Neural progenitor cell (in vitro differentiated cells): ENCODE results near the gene CTNNA3. TPM values are rescaled to one million over a fixed set of nuclear protein-coding genes. Genes with fewer than 3 reads are reported as not detected.

Experiments used
- DNase-seq: peaks from one replicate; pipeline ENCODE4 v3.0.0-alpha.2; 2016; ENCODE audit warnings: low spot score
- H2AFZ ChIP-seq: fragments of 200-600 bp; sonication (generic); replicated peaks from 2 replicates; pipeline ENCODE4 v1.6.1; 2016; ENCODE audit warnings: antibody characterized with exemption
- H3F3A ChIP-seq: fragments of 200-600 bp; sonication (generic); 2 replicates; pipeline ENCODE4 v1.6.1; 2016; ENCODE audit warnings: antibody characterized with exemption, low read depth
- H3K27ac ChIP-seq: fragments of 200-600 bp; sonication (generic); 2 replicates; pipeline ENCODE4 v1.5.1; 2016; ENCODE audit warnings: mild to moderate bottlenecking
- H3K27me3 ChIP-seq: fragments of 200-600 bp; sonication (generic); 2 replicates; pipeline ENCODE4 v1.6.1; 2016; ENCODE audit warnings: mild to moderate bottlenecking, moderate library complexity
- H3K36me3 ChIP-seq: fragments of 200-600 bp; sonication (generic); 2 replicates; pipeline ENCODE4 v1.5.1; 2016
- H3K4me1 ChIP-seq: fragments of 200-600 bp; sonication (generic); 2 replicates; pipeline ENCODE4 v1.6.1; 2016; ENCODE audit warnings: mixed run types
- H3K4me2 ChIP-seq: fragments of 200-600 bp; sonication (generic); 2 replicates; pipeline ENCODE4 v1.6.1; 2016
- H3K4me3 ChIP-seq: fragments of 200-600 bp; sonication (generic); 2 replicates; pipeline ENCODE4 v1.5.1; 2016
- H3K79me2 ChIP-seq: fragments of 200-600 bp; sonication (generic); 2 replicates; pipeline ENCODE4 v1.6.1; 2016; ENCODE audit warnings: low read depth
- H3K9ac ChIP-seq: fragments of 200-600 bp; sonication (generic); 2 replicates; pipeline ENCODE4 v1.6.1; 2016
- H3K9me3 ChIP-seq: fragments of 200-600 bp; sonication (generic); 2 replicates; pipeline ENCODE4 v1.5.1; 2016; ENCODE audit warnings: low read depth
- H4K20me1 ChIP-seq: fragments of 200-600 bp; sonication (generic); 2 replicates; pipeline ENCODE4 v1.6.1; 2016; ENCODE audit warnings: low read depth
- H3K27ac Mint-ChIP-seq: 3 replicates; pipeline ENCODE4 v1.8.0; 2021; ENCODE audit warnings: mixed read lengths
- H3K27me3 Mint-ChIP-seq: 2 replicates; pipeline ENCODE4 v1.8.0; 2022; ENCODE audit warnings: low read depth, mild to moderate bottlenecking, inconsistent platforms, moderate library complexity, mixed read lengths; ENCODE audit not compliant: insufficient read depth
- H3K36me3 Mint-ChIP-seq: 3 replicates; pipeline ENCODE4 v1.8.0; 2021; ENCODE audit warnings: mixed read lengths
- H3K4me1 Mint-ChIP-seq: 3 replicates; pipeline ENCODE4 v1.8.0; 2021; ENCODE audit warnings: mixed read lengths
- H3K4me3 Mint-ChIP-seq: 3 replicates; pipeline ENCODE4 v1.8.0; 2021; ENCODE audit warnings: mild to moderate bottlenecking, moderate library complexity, mixed read lengths
- H3K9me3 Mint-ChIP-seq: 3 replicates; pipeline ENCODE4 v1.8.0; 2020; ENCODE audit warnings: mixed read lengths
- EZH2 ChIP-seq: fragments of 200-600 bp; sonication (generic); IDR thresholded peaks from 2 replicates; pipeline ENCODE4 v1.6.1; 2017; ENCODE audit warnings: antibody characterized with exemption, mild to moderate bottlenecking, moderate library complexity
- EZH2phosphoT487 ChIP-seq: fragments of 200-600 bp; sonication (generic); IDR thresholded peaks from 2 replicates; pipeline ENCODE4 v1.6.1; 2017; ENCODE audit warnings: antibody characterized with exemption
- total RNA-seq: library from RNA; depleted of rRNA; stranded (reverse); fragments of >200 nt; gene quantifications from 2 replicates; pipeline ENCODE4 v1.2.3, GENCODE V29; 2015; ENCODE audit warnings: low replicate concordance
- TF ChIP-seq, protein P1 (sequence below): fragments of 200-600 bp; sonication (generic); IDR thresholded peaks from 2 replicates; pipeline ENCODE4 v1.5.1; 2017; ENCODE audit warnings: antibody characterized with exemption, mild to moderate bottlenecking

The CTNNA3 gene
- total RNA-seq, 1 donor from 2014 or later = 12.9 TPM

DNA sequence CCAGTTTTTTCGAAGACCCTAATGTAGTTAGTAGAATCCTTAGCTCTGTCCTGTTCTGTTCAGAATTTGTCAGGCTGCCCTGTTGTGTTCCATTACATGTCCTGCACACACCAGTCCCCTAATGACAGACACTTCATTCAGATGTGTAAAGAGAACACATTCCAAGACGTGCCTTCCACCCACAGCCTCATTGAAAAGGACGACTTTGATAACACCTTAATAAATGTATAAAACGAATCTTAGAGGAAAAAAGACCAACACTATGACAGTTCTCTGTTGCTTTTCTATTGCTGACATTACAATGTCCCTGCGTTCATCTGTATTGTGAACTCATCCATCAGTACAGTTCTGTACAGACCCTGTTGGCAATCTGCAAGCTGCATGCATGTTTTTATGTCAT, 766.6 kb downstream of the CTNNA3 start:
- Histone ChIP-seq H3K27ac (no peak overlapping the region), H3K36me3 (no peaks in the 10 kb centered on the region), H3F3A (no peaks in the 10 kb centered on the region), H2AFZ (no peak overlapping the region), H4K20me1 (no peaks in the 10 kb centered on the region), H3K9ac (no peak overlapping the region), H3K4me3 (no peak overlapping the region), H3K4me2 (no peak overlapping the region), H3K27me3 (peaks cover 28% of the 10 kb centered on the region), H3K79me2 (no peaks in the 10 kb centered on the region), H3K9me3 (no peaks in the 10 kb centered on the region), H3K4me1 (peaks cover 14% of the 10 kb centered on the region)
- H3K4me1 Mint-ChIP-seq = peaks cover 42% of the 10 kb centered on the region
- H3K36me3 Mint-ChIP-seq = no peaks in the 10 kb centered on the region
- no peaks in the 10 kb centered on the region for H3K9me3 Mint-ChIP-seq
- DNase-seq = no peak
- TF ChIP-seq EZH2 = no peak
- TF ChIP-seq EZH2phosphoT487 = no peak
- TF ChIP-seq, protein P1, sequence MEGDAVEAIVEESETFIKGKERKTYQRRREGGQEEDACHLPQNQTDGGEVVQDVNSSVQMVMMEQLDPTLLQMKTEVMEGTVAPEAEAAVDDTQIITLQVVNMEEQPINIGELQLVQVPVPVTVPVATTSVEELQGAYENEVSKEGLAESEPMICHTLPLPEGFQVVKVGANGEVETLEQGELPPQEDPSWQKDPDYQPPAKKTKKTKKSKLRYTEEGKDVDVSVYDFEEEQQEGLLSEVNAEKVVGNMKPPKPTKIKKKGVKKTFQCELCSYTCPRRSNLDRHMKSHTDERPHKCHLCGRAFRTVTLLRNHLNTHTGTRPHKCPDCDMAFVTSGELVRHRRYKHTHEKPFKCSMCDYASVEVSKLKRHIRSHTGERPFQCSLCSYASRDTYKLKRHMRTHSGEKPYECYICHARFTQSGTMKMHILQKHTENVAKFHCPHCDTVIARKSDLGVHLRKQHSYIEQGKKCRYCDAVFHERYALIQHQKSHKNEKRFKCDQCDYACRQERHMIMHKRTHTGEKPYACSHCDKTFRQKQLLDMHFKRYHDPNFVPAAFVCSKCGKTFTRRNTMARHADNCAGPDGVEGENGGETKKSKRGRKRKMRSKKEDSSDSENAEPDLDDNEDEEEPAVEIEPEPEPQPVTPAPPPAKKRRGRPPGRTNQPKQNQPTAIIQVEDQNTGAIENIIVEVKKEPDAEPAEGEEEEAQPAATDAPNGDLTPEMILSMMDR = no peak
- H3K4me3 Mint-ChIP-seq = peak overlapping the region; percentile 58
- peaks cover 9% of the 10 kb centered on the region for H3K27me3 Mint-ChIP-seq
- no peak overlapping the region for H3K27ac Mint-ChIP-seq

GRCh38 chr10:66928776-66929175, 767.2 kb downstream of the CTNNA3 start:
- Histone ChIP-seq H3K4me2 (peak overlapping the region; percentile 77), H3K9ac (no peak overlapping the region), H2AFZ (peak overlapping the region; percentile 75), H3F3A (no peaks in the 10 kb centered on the region), H3K27ac (no peak overlapping the region), H4K20me1 (no peaks in the 10 kb centered on the region), H3K27me3 (peaks cover 28% of the 10 kb centered on the region), H3K4me1 (peaks cover 14% of the 10 kb centered on the region), H3K9me3 (no peaks in the 10 kb centered on the region), H3K79me2 (no peaks in the 10 kb centered on the region), H3K36me3 (no peaks in the 10 kb centered on the region), H3K4me3 (peak overlapping the region; percentile 35)
- Mint-ChIP-seq H3K27me3 (peaks cover 9% of the 10 kb centered on the region), H3K9me3 (no peaks in the 10 kb centered on the region), H3K4me1 (peaks cover 42% of the 10 kb centered on the region), H3K27ac (no peak overlapping the region), H3K36me3 (no peaks in the 10 kb centered on the region), H3K4me3 (peak overlapping the region; percentile 83)
- no peak for TF ChIP-seq EZH2phosphoT487
- TF ChIP-seq, protein P1 = no peak
- TF ChIP-seq EZH2 = no peak
- DNase-seq = no peak

DNA sequence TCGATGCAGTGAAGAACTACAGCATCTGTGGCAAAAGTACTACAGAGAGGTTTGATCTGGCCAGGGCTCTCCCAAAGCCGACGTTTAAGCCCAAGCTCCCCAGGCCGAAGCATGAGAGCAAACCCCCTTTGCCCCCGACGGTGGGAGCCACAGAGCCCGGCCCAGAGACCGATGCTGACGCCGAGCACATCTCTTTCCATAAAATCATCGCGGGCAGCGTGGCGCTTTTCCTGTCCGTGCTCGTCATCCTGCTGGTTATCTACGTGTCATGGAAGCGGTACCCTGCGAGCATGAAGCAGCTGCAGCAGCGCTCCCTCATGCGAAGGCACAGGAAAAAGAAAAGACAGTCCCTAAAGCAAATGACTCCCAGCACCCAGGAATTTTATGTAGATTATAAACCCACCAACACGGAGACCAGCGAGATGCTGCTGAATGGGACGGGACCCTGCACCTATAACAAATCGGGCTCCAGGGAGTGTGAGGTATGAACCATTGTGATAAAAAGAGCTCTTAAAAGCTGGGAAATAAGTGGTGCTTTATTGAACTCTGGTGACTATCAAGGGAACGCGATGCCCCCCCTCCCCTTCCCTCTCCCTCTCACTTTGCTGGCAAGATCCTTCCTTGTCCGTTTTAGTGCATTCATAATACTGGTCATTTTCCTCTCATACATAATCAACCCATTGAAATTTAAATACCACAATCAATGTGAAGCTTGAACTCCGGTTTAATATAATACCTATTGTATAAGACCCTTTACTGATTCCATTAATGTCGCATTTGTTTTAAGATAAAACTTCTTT, 767.8 kb downstream of the CTNNA3 start:
- Histone ChIP-seq H3K79me2 (no peaks in the 10 kb centered on the region), H3K4me3 (peak overlapping the region; percentile 35), H3F3A (no peaks in the 10 kb centered on the region), H3K9ac (no peak overlapping the region), H4K20me1 (no peaks in the 10 kb centered on the region), H3K27me3 (peaks cover 28% of the 10 kb centered on the region), H3K27ac (no peak overlapping the region), H3K9me3 (no peaks in the 10 kb centered on the region), H3K4me2 (peak overlapping the region; percentile 77), H3K4me1 (peaks cover 14% of the 10 kb centered on the region), H2AFZ (peak overlapping the region; percentile 75), H3K36me3 (no peaks in the 10 kb centered on the region)
- Mint-ChIP-seq H3K36me3 (no peaks in the 10 kb centered on the region), H3K9me3 (no peaks in the 10 kb centered on the region), H3K4me1 (peaks cover 42% of the 10 kb centered on the region), H3K27ac (peak overlapping the region; percentile 53), H3K4me3 (peak overlapping the region; percentile 83), H3K27me3 (peaks cover 10% of the 10 kb centered on the region)
- peak; percentile 45 for DNase-seq
- TF ChIP-seq EZH2phosphoT487 (no peak), EZH2 (no peak)
- TF ChIP-seq, protein P1 = no peak
